GM19397 (cell line): Measurements from ENCODE around the gene ACTRT2.

Experiments
- ATAC-seq: cut with Tn5 transposase; IDR thresholded peaks from one replicate; pipeline ENCODE4 v1.9.1; 2021; ENCODE audit warnings: mild to moderate bottlenecking, moderate library complexity; ENCODE audit not compliant: unreplicated experiment

ACTRT2 gene

GRCh38 chr1:3065797-3066196, 44.5 kb downstream of the ACTRT2 start:
- no peak for ATAC-seq

GRCh38 chr1:3066250-3066711, 45.0 kb downstream of the ACTRT2 start:
- ATAC-seq, result no peak

- ATAC-seq, result no peak
These were observed 45.6 kb downstream of the ACTRT2 start for GRCh38 chr1:3066826-3067225.

DNA sequence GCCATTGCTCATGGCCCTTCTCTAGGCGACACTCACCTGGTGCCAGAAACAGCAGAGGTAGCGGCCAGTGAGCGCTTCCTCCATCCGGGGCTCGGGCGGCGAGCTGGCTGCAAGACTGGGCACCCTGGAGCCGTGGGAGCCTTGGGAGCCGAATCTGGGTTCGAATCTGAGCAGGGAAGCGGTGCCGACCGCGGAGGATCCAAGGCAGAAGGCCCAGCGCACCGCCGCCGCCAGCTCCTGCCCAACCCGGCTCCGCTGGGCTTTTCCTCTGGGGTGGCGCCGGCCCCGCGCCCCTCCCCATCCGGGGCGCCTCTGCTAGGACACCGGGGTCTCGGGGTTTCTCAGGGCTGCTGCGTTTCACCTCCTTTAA, 46.0 kb downstream of the ACTRT2 start:
- ATAC-seq, result no peak

- no peak for ATAC-seq
These were observed 46.6 kb downstream of the ACTRT2 start for GRCh38 chr1:3067671-3068563.

- no peak for ATAC-seq
These were observed 47.5 kb downstream of the ACTRT2 start, which contains the start of gene PRDM16 for GRCh38 chr1:3068564-3069431. Gene PRDM16 (plus strand): TSS chr1:3069203. CDS start chr1:3069260, 57 bp downstream.

DNA sequence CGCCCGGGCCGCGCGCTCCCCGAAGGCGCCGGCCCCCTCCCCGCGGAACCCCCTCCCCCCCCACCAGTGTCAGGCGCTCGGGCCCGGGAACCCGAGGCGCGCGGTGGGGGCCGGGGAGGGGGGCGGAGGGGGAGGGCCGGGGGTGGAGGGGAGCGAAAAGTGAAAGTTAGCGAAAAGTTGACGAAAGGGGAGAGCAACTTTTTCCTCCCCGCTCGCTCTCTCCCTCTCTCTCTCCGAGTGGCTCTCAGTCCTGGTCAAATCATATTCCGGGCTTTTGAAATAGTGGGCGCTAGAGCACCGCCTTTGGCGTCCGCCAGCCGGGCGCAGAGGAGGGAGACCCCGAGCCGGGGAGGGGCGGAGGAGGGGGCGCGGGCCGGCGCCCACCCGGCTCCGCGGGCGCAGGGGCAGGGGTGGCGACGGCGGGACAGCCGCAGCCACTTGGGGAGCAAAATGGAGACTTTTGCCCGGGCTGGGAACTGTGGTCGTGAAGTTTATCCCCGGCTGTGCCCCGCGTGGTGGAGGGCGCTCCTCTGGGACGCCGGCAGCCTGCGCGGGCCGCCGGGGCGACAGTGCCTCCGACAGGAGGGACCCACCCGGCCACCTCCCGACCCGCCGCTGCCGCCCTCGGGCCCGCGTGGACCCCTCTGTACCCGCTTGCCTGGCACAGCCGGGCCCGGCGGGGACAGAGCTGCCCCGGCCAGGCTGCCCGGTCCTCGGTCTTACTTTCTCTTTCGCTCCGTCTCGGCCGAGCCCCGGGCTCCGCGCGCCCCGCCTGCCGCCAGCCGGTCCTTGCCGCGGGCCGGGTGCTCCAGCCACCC, 48.4 kb downstream of the ACTRT2 start:
- no peak for ATAC-seq

DNA sequence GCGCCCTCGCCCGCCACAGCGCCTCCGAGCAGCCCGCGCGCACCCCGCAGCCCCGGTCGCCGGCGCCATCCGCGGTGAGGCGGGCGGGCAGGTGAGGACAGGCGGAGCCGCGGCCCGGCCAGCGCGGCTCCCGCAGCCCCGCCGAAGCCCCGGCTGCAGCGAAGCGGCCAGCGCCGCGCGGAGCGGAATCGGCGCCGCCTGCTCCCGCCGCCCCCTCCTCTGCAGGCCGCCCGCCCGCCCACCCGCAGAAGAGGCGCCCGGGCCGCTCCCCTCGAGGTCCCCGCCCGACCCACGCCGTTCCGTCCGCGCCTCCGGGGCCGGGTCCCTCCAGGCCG, 49.0 kb downstream of the ACTRT2 start:
- no peak for ATAC-seq

- ATAC-seq, result no peak
These were observed 49.6 kb downstream of the ACTRT2 start for GRCh38 chr1:3070644-3071564.

- ATAC-seq, result no peak
These were observed 50.5 kb downstream of the ACTRT2 start for GRCh38 chr1:3071565-3072390.
